Dermis lymphatic vessel endothelial cell (primary cell): ENCODE measurements around the gene MUSTN1. TPM values are rescaled to one million over a fixed set of nuclear protein-coding genes. Genes with fewer than 3 reads are reported as not detected.

Source experiments
- total RNA-seq: library from RNA; depleted of rRNA; stranded (reverse); fragments of >200 nt; gene quantifications from 2 replicates; pipeline ENCODE4 v1.2.1, GENCODE V29; 2014

Gene MUSTN1
- total RNA-seq: 0.11 TPM in 1 of 2 replicates, not detected in the other

DNA sequence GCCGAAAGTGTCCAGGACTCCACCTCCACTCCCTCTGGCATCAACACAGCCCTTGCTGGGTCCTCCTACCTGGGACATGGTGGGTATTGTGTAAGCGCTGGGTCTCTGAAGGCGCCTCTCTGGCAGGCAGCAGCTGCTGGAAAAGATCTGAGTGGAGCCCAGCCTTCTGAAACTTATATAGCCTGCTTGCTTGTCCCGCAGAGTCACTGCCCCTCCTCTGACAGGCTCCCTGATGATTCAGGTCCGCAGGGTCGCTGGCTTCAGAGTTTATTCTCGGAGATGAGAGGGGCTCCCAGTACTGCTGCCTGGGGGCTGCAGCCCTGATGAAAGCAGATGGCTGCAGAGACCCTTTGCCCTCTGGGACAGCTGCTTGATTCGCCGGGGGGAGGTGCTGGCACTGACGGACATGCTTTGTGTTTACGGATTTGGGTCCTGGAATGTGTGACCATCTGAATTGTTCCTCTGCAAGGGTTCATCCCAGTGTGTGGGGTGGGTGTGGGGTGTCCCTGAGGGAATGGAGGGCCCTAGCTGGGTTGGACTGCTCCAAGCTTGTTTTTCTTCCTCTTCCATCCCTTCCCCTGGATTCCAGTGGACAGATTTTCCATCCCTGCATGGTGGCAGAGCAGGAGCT is at the start of gene MUSTN1:
MUSTN1 (minus strand) TSS at position 149 of the 631 bp plus-strand sequence; CDS start at position 78, 71 bp downstream.

DNA sequence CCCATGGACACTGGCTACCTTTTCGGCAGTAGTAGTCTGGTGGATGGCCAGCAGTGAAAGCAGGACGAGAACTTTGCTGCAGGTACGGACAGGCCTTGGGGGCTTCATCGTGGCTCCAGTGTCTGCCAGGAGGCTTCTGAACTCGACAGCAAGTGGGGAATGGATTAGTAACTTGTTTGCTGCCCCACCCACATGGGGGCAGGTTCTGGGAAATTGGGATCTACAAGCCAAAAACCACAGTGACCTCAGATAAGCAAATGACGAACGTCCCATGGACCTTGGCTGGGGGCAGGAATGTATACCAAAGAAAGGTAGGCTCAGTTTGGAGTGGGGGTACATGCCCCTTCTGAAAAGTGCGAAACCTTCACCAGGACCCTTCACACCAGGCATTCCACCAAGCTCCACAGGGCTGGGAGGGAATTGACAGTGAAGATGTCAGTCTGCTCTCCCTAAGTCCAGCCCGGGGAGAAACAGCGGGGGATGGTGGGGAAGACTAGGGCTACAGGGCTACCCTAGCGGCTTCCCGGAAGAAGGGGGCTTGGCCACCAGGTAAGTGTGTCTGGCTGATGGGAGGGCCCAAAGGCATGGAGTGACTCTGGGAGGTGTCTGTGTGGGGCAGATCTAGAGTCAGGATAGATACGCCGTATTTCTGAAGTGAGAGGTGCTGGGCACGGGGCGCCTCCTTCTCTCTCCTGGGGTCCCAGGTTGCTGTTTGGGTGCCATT is 4.1 kb downstream of the MUSTN1 start, which contains the start of gene ITIH4:
ITIH4 (minus strand) TSS at position 138 of the 724 bp plus-strand sequence; CDS start at position 108, 30 bp downstream.

DNA sequence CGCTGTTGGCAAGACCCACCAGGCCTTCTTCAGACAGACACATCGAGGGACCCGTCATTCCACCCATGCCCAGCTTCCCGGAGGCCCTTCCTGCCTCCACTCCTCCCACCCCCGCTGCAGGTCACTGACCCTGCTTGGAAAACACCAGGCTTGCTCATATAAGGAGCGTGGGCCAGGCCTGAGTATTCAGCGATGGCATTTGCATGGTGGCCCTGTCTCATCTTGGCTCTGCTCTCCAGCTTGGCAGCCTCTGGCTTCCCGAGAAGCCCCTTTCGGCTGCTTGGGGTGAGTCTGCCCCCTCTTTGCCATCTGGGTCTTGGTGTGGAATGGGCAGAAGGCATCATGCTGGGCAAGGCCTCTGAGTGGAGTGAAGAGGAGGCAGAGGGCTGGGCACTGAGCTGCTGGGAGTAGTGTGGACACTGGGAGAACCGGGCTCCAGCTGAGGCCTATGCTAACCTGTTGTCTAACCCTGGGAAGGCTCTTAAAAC is 40.2 kb downstream of the MUSTN1 start, which contains the start of gene ITIH3:
ITIH3 (plus strand) TSS at position 185 of the 488 bp plus-strand sequence; CDS start at position 193, 8 bp downstream.

Other genes starting within 250 kb of the MUSTN1 start
- 47.9 and 65.7 TPM in 2 replicates for gene PBRM1, start 149.1 kb downstream of the MUSTN1 start, total RNA-seq
- 56.9 and 92.1 TPM in 2 replicates for gene GNL3, start 149.0 kb downstream of the MUSTN1 start, total RNA-seq
- gene GLT8D1, start 129.2 kb downstream of the MUSTN1 start, total RNA-seq: 42.4 and 48.1 TPM in 2 replicates
- gene SPCS1, start 128.9 kb downstream of the MUSTN1 start, total RNA-seq: 28.9 and 29.0 TPM in 2 replicates
- gene NEK4, start 64.1 kb downstream of the MUSTN1 start, total RNA-seq: 8.0 and 16.2 TPM in 2 replicates
- not detected in 2 replicates for gene ITIH1, start 57.4 kb downstream of the MUSTN1 start, total RNA-seq
- 0.95 and 0.98 TPM in 2 replicates for gene ITIH3, start 40.2 kb downstream of the MUSTN1 start, total RNA-seq
- 0.33 and 0.43 TPM in 2 replicates for gene ITIH4, start 4.3 kb downstream of the MUSTN1 start, total RNA-seq
- gene STIMATE, start 62.5 kb upstream of the MUSTN1 start, total RNA-seq: 9.4 and 10.0 TPM in 2 replicates
- 3.5 and 4.5 TPM in 2 replicates for gene SFMBT1, start 211.1 kb upstream of the MUSTN1 start, total RNA-seq